NCI-H2196 (cell line): ENCODE measurements around the gene FCHO2.

Source experiments
- DNase-seq: peaks from one replicate; lab custom pipeline; 2025; ENCODE audit not compliant: unreplicated experiment; lab: John Stamatoyannopoulos, UW

FCHO2 gene

GRCh38 chr5:73135429-73136054 lies 179.7 kb downstream of the FCHO2 start:
- DNase-seq, result no peak

GRCh38 chr5:73136055-73136562 lies 180.3 kb downstream of the FCHO2 start:
- DNase-seq, result no peak

DNA sequence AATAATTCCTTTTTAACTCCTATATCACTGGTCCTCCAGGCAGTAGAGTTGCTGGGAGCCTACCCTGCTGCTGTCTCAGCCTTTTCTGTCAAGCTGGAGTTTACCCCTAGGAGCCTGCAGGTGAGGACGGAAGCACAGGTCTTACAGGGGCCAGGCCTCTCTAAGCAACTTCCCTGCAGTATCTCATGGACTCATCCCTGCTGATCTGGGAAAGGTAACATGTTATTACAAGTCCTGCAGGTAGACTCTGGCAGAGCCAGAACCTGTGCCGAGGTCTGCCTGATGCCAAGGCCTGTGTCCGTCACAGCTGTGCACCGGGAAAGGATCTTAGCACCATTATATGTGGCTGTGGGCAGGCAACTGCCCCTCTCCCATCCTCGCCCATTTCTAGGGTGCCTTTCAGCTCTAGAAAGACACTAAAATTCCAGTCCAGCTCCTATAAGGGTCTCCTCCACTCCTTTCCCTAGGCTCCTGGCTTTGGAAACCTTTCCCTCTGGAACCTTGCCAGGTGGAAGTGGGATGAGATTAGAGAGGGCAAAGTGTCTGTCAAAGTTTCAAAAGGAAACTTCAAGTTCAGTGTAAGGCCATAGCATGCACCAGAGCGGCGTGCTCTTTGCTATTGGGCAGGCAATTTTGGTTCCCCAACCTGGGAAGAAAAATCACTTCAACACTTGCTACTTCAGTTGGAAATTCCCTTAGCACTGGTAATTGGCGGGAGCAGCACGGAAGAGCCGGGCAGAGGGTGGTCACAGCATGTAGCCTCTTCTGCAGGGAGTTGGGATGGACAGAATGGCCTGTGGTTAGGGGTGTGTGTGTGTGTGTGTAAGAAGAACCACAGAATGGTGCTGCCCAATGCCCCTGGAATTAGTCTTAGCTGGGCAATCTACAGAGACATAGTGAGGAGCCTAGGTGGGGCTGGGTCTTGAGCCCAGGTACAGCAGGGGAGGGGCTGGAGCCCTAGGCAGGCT lies 182.0 kb downstream of the FCHO2 start:
- DNase-seq, result no peak

DNA sequence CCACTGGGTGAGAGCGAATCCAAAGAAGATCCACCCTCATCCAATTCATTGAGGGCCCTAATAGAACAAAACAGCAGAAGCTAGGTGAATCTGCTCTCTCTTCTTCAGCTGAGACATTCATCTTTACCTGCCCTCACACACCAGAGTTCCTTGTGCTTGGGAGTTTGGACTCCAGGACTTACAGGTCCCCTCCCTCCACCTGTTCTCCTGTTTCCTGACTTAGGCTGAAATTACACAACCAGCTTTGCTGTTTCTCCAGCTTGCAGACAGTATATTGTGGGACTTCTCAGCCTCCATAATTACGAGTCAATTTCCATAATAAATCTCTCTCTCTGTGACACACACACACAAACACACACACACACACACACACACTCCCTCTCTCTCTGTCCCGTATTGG lies 183.6 kb downstream of the FCHO2 start:
- DNase-seq, result no peak
